ENCODE data around the gene TMEM30B.

TMEM30B gene

DNA sequence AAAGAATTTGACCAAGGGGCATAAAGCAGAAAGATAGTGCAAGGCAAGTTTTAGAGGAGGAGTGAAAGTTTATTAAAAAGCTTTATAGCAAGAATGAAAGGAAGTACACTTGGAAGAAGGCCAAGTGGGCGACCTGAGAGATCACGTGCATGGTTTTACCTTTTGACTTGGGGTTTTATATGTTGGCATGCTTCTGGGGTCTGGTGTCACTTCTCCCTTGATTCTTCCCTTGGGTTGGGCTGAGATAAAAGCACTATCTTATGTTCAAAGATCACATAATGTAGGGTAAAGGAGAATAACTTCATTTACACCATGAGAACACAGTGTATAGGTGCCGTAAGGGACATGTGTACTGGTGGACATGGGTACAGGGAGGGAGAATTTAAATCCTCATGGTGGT, 17.7 kb upstream of the TMEM30B start:
- DNase-seq (ENCODE audit: low spot score) = no peak

- DNase-seq (ENCODE audit: low spot score) = no peak
Measured at GRCh38 chr14:61297581-61297980, 16.4 kb upstream of the TMEM30B start.

GRCh38 chr14:61296719-61297502, 15.8 kb upstream of the TMEM30B start:
- DNase-seq (ENCODE audit: low spot score) = no peak

- no peak for DNase-seq (ENCODE audit: low spot score)
Measured at GRCh38 chr14:61296151-61296550, 15.0 kb upstream of the TMEM30B start.

GRCh38 chr14:61290701-61291100, 9.6 kb upstream of the TMEM30B start:
- DNase-seq (ENCODE audit: low spot score) = no peak

DNA sequence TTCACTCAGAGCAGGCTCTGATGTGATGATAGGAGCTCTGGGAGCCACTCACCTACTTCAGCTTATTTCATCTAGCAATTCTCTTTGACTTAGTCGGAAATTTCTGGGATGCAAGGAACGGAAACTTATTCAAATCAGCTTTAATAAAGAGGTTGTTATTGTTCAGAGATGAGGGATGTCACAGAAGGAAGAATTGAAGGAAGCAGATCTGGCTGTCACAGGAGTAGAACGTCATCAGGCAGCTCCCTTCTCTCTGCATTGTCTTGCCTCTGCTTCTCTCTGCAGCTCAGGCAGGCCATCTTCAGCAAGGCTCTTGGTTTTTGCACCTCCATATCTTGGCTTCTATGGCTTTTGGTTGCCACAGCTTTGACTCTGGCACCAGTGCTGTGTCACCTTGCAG, 7.6 kb upstream of the TMEM30B start:
- DNase-seq (ENCODE audit: low spot score) = no peak

DNA sequence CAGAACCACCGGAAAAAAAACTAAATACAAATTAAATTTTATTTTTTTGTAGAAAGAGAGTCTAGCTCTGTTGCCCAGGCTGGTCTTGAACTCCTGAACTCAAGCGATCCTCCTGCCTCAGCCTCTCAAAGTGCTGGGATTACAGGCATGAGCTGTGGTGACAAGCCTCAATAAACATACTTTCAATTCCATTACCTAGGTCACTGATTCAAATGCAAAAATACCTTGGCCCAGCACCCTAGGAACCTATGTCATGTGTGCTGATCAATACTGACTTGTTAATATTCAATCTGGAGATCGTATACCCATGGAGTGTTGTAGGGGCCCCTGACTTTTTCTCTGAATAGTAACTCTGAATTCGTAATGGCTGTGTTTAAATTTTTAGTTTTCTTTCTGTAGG, 7.1 kb upstream of the TMEM30B start:
- DNase-seq (ENCODE audit: low spot score) = no peak

DNA sequence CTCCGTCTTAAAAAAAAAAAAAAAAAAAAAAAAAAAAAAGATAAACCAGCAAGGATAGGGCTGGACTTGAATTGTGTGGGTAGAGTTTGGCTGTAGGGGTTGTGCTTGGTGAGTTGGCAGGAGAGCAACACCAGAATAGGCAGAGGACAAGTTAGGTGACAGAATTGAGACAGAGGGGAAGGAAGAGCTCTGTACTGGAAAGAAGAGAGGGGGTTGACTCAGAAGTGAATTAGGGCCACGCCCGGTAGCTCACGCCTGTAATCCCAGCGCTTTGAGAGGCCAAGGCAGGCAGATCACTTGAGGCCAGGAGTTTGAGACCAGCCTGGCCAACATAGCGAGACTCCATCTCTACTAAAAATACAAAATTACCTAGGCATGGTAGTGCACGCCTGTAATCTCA, 6.1 kb upstream of the TMEM30B start:
- no peak for DNase-seq (ENCODE audit: low spot score)

- no peak for DNase-seq (ENCODE audit: low spot score)
Measured at GRCh38 chr14:61285364-61285763, 4.2 kb upstream of the TMEM30B start.

DNA sequence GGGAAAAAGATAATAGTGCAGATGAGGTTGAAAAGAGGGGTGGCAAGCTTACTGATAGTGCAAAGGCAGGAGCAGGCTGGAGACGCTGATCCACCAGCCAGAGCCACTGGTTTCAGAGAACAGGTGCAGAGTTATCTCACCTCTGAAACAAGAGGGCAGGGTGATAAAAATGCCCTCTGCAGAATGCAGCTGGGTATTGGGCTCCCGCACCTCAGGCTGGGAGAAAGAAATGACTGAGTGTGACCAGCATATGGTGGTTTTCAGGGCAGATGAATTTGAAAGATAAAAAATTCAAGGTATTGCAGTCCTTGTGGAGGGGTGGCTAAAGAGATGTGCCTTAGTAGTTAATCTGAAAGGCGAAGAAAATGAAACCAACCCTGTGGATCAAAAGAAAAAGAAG, 2.9 kb upstream of the TMEM30B start:
- no peak for DNase-seq (ENCODE audit: low spot score)

DNA sequence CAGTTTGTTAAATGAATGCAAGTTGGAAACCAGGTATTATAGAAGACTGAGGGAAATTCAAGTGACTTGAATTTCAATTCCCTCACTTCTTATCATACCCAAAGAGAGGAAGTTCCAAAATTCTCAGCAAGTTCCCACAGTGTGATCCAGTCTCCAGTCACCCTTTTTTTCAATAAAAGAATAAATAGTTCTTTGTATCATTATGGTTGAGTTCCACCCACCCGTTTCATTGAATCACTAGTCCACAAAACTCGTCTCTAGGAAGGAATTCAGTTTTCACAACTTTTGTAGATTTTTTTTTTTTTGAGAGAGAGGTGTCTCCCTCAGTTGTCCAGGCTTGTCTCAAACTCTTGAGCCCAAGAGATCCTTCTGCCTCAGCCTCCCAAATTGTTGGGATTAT, 1.6 kb upstream of the TMEM30B start:
- DNase-seq (ENCODE audit: low spot score) = no peak

DNA sequence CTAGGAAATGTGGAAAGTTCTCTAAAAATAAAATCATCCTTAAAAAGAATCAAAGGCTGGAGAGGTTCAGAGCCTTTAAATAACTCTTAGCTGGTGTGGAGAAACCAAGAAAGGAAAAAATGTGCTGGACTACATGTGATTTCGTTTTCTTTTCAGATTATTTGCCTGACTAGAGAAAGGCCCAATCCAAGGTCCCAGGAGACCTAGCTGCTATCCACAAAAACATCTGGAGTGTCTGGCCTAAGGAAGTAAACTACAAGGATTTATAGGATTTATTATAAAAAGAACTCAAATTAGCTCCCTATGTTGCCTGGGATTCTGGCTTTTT, 774 bp upstream of the TMEM30B start:
- DNase-seq (ENCODE audit: low spot score) = no peak

GRCh38 chr14:61280526-61281185, 482 bp downstream of the TMEM30B start:
- DNase-seq (ENCODE audit: low spot score) = no peak

DNA sequence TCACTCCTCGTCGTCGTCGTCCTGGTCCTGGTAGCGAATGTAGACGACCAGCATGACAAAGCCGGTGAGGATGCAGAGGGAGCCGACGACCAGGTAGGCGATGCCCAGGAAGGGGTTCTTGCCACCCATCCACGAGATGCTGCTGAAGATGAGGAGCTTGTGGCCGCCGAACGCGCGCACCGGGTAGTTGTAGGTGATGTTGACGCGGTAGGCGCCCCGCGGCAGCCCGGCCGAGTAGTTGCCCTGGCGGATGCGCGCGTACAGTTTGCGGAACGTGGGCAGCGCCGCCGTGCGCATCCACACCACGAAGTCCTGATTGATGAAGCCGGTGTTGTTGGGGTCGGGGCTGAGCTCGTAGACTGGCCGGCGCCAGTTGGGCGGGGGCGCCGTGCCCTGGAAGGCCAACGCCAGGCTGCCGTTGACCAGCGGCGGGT, 1.0 kb downstream of the TMEM30B start:
- no peak for DNase-seq (ENCODE audit: low spot score)

- DNase-seq (ENCODE audit: low spot score) = no peak
Measured at GRCh38 chr14:61279082-61279481, 2.1 kb downstream of the TMEM30B start.

- DNase-seq (ENCODE audit: low spot score) = no peak
Measured at GRCh38 chr14:61277784-61278183, 3.4 kb downstream of the TMEM30B start.

DNA sequence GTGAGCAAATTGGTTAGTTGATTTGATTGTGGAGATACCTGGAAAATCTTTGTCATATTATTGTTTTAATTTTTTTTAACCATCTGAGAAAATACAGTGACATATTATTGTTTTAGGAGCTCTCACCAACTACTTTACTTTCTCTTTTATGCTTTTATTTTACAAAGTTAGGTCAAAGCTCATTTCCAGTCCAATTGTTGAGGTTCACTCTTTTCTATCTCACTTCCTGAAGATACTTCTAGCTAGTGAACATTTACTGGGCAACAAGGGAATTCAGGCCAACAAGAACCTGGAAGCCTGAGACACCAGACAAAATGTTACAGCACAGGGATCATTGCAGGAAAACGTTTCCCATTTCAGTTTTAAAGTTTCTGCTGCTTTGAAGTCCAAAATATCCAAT, 3.9 kb downstream of the TMEM30B start:
- no peak for DNase-seq (ENCODE audit: low spot score)

DNA sequence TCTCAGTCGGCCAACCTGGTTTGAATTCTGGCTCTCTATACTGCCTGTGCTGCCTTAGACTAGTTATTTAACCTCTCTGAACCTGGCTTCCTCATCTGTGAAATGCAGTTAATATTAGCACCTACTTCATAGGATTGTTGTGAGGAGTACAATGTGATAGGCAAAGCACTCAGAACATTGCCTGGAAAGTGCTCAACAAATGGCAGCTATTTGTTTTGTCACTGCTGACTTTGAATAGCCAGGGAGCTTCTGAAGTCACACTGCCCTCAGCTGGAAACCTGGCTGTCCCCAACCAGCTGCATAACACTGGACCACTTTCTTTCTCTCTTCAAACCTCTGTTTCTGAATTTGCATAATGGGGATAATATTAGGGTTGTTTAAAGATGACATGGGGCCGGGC, 9.6 kb downstream of the TMEM30B start:
- DNase-seq (ENCODE audit: low spot score) = no peak

- DNase-seq (ENCODE audit: low spot score) = no peak
Measured at GRCh38 chr14:61270714-61271113, 10.4 kb downstream of the TMEM30B start.

DNA sequence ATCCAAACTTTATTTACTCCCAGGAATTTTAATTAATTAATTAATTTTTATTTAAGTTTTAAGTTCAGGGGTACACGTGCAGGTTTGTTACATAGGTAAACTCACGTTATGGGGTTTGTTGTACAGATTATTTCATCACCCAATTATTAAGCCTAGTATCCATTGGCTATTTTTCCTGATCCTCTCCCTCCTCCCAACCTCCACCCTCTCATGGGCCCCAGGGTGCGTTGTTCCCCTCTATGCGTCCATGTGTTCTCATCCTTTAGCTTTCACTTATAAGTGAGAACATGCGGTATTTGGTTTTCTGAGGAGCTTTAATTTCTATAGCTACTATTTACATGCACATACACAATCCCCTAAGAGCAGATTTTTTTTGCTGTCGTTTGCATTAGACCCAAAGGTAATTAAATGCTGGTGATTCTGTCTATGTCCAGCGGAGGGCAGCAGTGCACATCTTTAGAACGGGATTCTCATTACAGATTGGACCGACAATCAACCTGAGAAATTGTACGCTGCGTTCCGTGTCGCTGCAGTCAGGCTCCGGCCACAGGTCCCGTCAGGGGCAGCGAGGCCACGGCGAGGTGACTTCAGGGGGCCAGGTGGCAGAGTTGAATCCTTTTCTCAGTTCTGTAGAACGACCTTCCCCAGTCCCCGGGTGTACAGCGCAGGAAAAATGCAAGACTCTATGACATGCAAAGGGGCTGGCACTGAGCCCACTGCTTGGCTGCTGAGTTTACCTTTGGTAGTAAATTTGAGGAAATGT, 11.6 kb downstream of the TMEM30B start:
- DNase-seq (ENCODE audit: low spot score) = peak; percentile 56

DNA sequence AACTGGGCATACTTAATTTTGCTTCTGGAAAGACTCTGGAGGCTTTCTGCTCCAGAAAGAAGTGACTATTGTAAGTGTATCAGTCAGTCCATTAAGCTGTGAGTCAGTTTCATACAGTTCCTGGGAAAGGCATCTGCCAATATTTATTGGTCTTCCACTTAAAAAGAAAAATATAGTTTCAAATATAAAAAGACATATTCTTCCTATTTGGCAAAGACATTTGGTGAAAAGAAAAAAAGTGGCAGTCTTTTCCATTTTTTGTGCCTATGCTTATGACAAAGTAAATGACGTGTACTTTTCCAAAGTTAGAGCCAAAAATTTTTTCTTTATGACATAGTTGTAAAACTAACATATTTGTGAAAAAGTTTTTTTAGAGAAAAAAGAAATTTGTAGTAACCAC, 12.3 kb downstream of the TMEM30B start:
- DNase-seq (ENCODE audit: low spot score) = no peak

- DNase-seq (ENCODE audit: low spot score) = no peak
Measured at GRCh38 chr14:61266891-61267740, 14.0 kb downstream of the TMEM30B start.

Measured in HuH-7.5 (cell line).